GM12878 (cell line): ENCODE measurements around the gene CFAP61. TPM values are rescaled to one million over a fixed set of nuclear protein-coding genes. Genes with fewer than 3 reads are reported as not detected.

Source experiments
- ATAC-seq: fragments of 200-7000 bp; cut with Tn5 transposase; 3 replicates; pipeline ENCODE4 v1.9.1; 2020; ENCODE audit warnings: mild to moderate bottlenecking, moderate library complexity
- BruUV-seq: library from RNA; stranded (reverse); fragments of 400-500 nt; replicated peaks from 2 replicates; lab custom pipeline; 2021; lab: Mats Ljungman, UMichigan
- CTCF ChIA-PET: fragments of 300-600 bp; sonication (Branson Sonifier 250); formaldehyde crosslinking; extraction: SDS; loops from one replicate; lab custom pipeline; 2021; ENCODE audit warnings: inconsistent platforms; lab: Yijun Ruan, JAX
- POLR2A ChIA-PET: fragments of 350-600 bp; formaldehyde crosslinking; extraction: SDS; loops from one replicate; lab custom pipeline; 2021; ENCODE audit warnings: inconsistent platforms; lab: Charles Lee
- RAD21 ChIA-PET: fragments of 300-600 bp; sonication (Branson Sonifier 250); formaldehyde crosslinking; loops from one replicate; lab custom pipeline; 2023; ENCODE audit warnings: antibody characterized with exemption; ENCODE audit not compliant: unreplicated experiment; lab: Charles Lee
- SMC1A ChIA-PET: fragments of 300-600 bp; sonication (Branson Sonifier 250); formaldehyde crosslinking; loops from one replicate; lab custom pipeline; 2023; ENCODE audit not compliant: unreplicated experiment, uncharacterized antibody; lab: Charles Lee
- DNase-seq: peaks from one replicate; pipeline ENCODE4 v3.0.0-alpha.2; 2011; ENCODE audit warnings: low read depth, low spot score
- FAIRE-seq: peaks from 3 replicates; lab custom pipeline; 2011; peaks lifted over from hg19 to GRCh38; lab: Jason Lieb, UNC
- H2AFZ ChIP-seq: 2 replicates; pipeline ENCODE4 v1.6.0; 2011; ENCODE audit warnings: low read depth, low read length, control low read depth; ENCODE audit not compliant: control insufficient read depth
- H3K27ac ChIP-seq: 2 replicates; pipeline ENCODE4 v1.5.1; 2011; ENCODE audit warnings: control low read depth; ENCODE audit not compliant: control insufficient read depth, insufficient read depth
- H3K27me3 ChIP-seq, 2 experiments: replicated peaks in 1 of 2; 2 replicates each; pipeline versions ENCODE4 v1.6.0 to v1.6.1; 2011; ENCODE audit warnings: low read length in 1 of 2; ENCODE audit not compliant: control insufficient read depth in 2 of 2, insufficient read depth in 2 of 2
- H3K36me3 ChIP-seq, 2 experiments: 2 replicates each; pipeline ENCODE4 v1.5.1; 2011; ENCODE audit warnings: low read length in 1 of 2; ENCODE audit not compliant: control insufficient read depth in 2 of 2, insufficient read depth in 2 of 2
- H3K4me1 ChIP-seq: 2 replicates; pipeline ENCODE4 v1.6.1; 2011; ENCODE audit warnings: mild to moderate bottlenecking, low read length, moderate library complexity, mixed read lengths; ENCODE audit not compliant: control insufficient read depth, insufficient read depth
- H3K4me2 ChIP-seq: 2 replicates; pipeline ENCODE4 v1.6.0; 2011; ENCODE audit warnings: control low read depth; ENCODE audit not compliant: control insufficient read depth, insufficient read depth
- H3K4me3 ChIP-seq: fragments of 200-600 bp; sonication (generic); 2 replicates; pipeline ENCODE4 v1.5.1; 2016
- H3K79me2 ChIP-seq: 2 replicates; pipeline ENCODE4 v1.6.0; 2011; ENCODE audit warnings: low read length; ENCODE audit not compliant: control insufficient read depth, insufficient read depth
- H3K9ac ChIP-seq: 2 replicates; pipeline ENCODE4 v1.8.0; 2011; ENCODE audit warnings: low read length, control low read depth, mixed read lengths; ENCODE audit not compliant: control insufficient read depth, insufficient read depth
- H3K9me3 ChIP-seq: replicated peaks from 3 replicates; pipeline ENCODE4 v1.5.1; 2011; ENCODE audit warnings: mild to moderate bottlenecking, low read length; ENCODE audit not compliant: control insufficient read depth, insufficient read depth
- H4K20me1 ChIP-seq: 2 replicates; pipeline ENCODE4 v1.6.0; 2011; ENCODE audit not compliant: control insufficient read depth, insufficient read depth
- ATF7 ChIP-seq: fragments of 450-650 bp; IDR thresholded peaks from 2 replicates; pipeline ENCODE4 v1.6.1; 2016; ENCODE audit warnings: low read depth, mild to moderate bottlenecking
- CREB1 ChIP-seq: IDR thresholded peaks from 2 replicates; pipeline ENCODE4 v1.6.1; 2012; ENCODE audit warnings: low read depth, mild to moderate bottlenecking, inconsistent platforms
- CUX1 ChIP-seq: IDR thresholded peaks from 2 replicates; pipeline ENCODE4 v1.6.1; 2012; ENCODE audit warnings: improper control_type of control experiment, low read depth, low read length; ENCODE audit not compliant: insufficient replicate concordance
- E4F1 ChIP-seq: fragments of 450-650 bp; IDR thresholded peaks from 2 replicates; pipeline ENCODE4 v1.6.1; 2018; ENCODE audit warnings: borderline replicate concordance, mild to moderate bottlenecking; ENCODE audit not compliant: partially characterized antibody
- ZNF384 ChIP-seq: IDR thresholded peaks from 2 replicates; pipeline ENCODE4 v1.6.1; 2012; ENCODE audit warnings: low read depth, mild to moderate bottlenecking, low read length, improper control_type of control experiment, borderline replicate concordance
- WGBS: methylation state at CpG from one replicate; pipeline ENCODE4 v1.1.6; 2016; ENCODE audit warnings: low lambda C conversion rate; ENCODE audit not compliant: insufficient replicate concordance, insufficient coverage; ENCODE audit errors: missing lambda C conversion rate; 5-methylcytosine and 5-hydroxymethylcytosine counted together
- in situ Hi-C: fragments of 300-500 bp; cut with MboI; formaldehyde crosslinking; loops from 9 replicates; pipeline ENCODE4 v1.14.3; 2018; ENCODE audit warnings: mixed read lengths
- intact Hi-C: fragments of 100-400 bp; cut with micrococcal nuclease; formaldehyde crosslinking; loops from one replicate; pipeline ENCODE4 v1.14.2; 2022; ENCODE audit not compliant: unreplicated experiment
- polyA plus RNA-seq, 11 experiments: library from polyadenylated mRNA; depleted of rRNA in 4 of 11; unstranded in 6 of 11; stranded (reverse) in 5 of 11; fragments of >200 nt; fragmentation: Nextera tagmentation in 4 of 11; fragmentation: Illumina TruSeq in 1 of 11; extraction: Ambion mirVana in 4 of 11; extraction: Trizol in 1 of 11; gene quantifications; 1 replicate in 1 of 11; 2 replicates in 10 of 11; pipeline versions ENCODE4 v1.2.1 to v1.2.3, GENCODE V29; 2011 to 2016; ENCODE audit warnings: inconsistent platforms in 2 of 11, missing spikeins in 2 of 11, low read depth in 1 of 11
- total RNA-seq, 4 experiments: library from RNA; depleted of rRNA in 3 of 4; stranded (reverse); fragments of >200 nt in 3 of 4; fragmentation: Illumina TruSeq in 1 of 4; extraction: Trizol in 1 of 4; gene quantifications; 2 replicates each; pipeline versions ENCODE4 v1.2.1 to v1.2.3, GENCODE V29; 2013 to 2021
- TF ChIP-seq, protein P1 (sequence below): IDR thresholded peaks from 2 replicates; pipeline ENCODE4 v1.6.1; 2012; ENCODE audit warnings: low read depth, low read length, improper control_type of control experiment

CFAP61 gene
- total and polyA plus RNA-seq, 10 of the 15 experiments (the other 5 are each of a cell fraction or from before 2014, with no cell fraction given) = 0.11 to 0.41 (median 0.24) TPM; not detected in 7

DNA sequence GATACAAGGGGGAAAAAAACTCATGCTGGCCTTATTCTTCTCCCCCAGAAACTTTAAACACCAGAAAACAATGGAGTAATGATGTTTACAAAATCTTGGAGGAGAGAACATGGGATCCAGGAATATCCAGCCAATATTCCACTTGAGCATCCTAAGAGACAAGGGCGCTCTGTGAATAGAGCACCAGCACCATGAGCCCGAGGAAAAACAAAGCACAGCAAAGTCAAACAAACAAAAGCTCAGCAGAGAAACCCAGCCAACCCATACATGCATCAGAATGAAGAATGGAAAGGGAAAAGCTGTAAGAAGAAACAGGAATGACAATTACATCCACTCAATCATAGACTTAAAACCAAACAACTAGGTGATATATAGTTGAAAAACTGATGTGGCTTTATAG, 39.8 kb upstream of the CFAP61 start:
- 61% methylated on average over 2 of the region's 2 CpGs for WGBS
- ATAC-seq = no peak
- no peak for FAIRE-seq

More for the DNA sequence above, 39.8 kb upstream of the CFAP61 start:
- no peak overlapping the region for H2AFZ ChIP-seq
- POLR2A ChIA-PET = interaction anchor here (0.9 kb wide), 1 partner anchor 23 kb away, joined by 3 read pairs; no protein-coding TSS in a partner anchor
- DNase-seq = no peak
- intact Hi-C loops (no loop called here), in situ Hi-C loops (loop anchor here (25.0 kb wide), 2 partner anchors 1425 to 1500 kb away; partner anchors contain the start of genes DTD1 and SEC23B)
- no peaks in the 10 kb centered on the region for H3K36me3 ChIP-seq
- BruUV-seq = no TSS peak
- no peak overlapping the region for H3K4me3 ChIP-seq
- CTCF ChIA-PET = interaction anchor here (1.1 to 1.2 kb wide), 3 partner anchors 9 to 39 kb away, joined by 3 to 4 read pairs (median 3); no protein-coding TSS in a partner anchor
- H3K9me3 ChIP-seq = no peaks in the 10 kb centered on the region
- no peak overlapping the region for H3K4me2 ChIP-seq
- no peaks in the 10 kb centered on the region for H4K20me1 ChIP-seq
- H3K79me2 ChIP-seq = peaks cover 4% of the 10 kb centered on the region
- H3K9ac ChIP-seq = no peak overlapping the region
- SMC1A ChIA-PET = no interaction called here
- H3K4me1 ChIP-seq = no peaks in the 10 kb centered on the region
- no peak overlapping the region for H3K27ac ChIP-seq
- RAD21 ChIA-PET = no interaction called here
- TF ChIP-seq ZNF384 (no peak), ATF7 (no peak), E4F1 (no peak), CREB1 (no peak), CUX1 (no peak)
- TF ChIP-seq, protein P1, sequence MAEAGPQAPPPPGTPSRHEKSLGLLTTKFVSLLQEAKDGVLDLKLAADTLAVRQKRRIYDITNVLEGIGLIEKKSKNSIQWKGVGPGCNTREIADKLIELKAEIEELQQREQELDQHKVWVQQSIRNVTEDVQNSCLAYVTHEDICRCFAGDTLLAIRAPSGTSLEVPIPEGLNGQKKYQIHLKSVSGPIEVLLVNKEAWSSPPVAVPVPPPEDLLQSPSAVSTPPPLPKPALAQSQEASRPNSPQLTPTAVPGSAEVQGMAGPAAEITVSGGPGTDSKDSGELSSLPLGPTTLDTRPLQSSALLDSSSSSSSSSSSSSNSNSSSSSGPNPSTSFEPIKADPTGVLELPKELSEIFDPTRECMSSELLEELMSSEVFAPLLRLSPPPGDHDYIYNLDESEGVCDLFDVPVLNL = no peak
- TF ChIP-seq, all 136 proteins: peak for 0
- peaks cover 0 to 2% of the 10 kb centered on the region in 2 experiments; a peak in 2 of 4 replicates for H3K27me3 ChIP-seq
